Activated CD4-positive, alpha-beta T cell treated with anti-CD3 and anti-CD28 coated beads, Interleukin-2, Interleukin-6, amounts not matched to agents 100 ng/mL and 50 ng/mL, durations not matched to agents 16 hours and 8 hours (primary cell): ENCODE measurements around the gene HOMER2.
A peak's percentile ranks its signal among the peaks of the same experiment; 100 is the strongest.

Source experiments
- DNase-seq: peaks from one replicate; pipeline ENCODE4 v3.0.0-alpha.2; 2020

HOMER2 gene

DNA sequence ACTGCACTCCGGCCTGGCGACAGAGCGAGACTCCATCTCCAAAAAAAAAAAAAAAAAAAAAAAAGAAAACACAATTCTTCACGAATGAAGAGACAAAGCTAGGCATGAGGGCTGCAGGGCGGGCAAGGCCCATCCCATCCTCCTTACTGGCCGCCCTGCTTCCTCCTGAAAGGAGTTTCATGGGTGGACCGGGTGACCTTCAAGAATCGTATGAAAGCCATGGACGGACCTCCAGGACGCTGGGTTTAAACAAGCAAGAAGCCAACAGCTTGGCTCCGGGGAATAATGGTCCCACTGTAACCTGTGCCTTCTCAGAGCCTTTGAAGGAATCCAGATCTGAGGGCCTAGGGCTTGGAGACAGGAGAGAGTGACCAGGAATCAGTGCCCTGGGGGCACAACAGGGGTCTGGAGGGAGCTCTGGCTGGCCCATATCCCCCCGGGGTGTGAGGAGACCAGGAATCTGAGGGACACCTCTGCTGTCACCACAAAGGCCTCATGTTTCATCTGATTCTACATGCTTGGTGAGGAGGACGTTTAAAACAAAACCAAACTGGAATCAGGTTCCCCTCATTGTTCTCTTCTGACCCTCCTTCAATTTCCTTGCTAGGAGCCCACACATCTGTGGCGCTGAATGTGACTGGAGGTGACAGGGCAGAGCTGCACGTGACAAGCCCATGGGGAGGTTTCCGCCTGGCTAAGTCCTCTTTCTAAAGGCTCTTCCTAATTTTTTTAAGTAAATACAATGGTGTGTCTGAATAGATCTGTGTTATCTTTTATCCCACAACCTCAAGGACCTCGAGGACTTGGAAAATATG is 97.0 kb downstream of the HOMER2 start:
- no peak for DNase-seq

DNA sequence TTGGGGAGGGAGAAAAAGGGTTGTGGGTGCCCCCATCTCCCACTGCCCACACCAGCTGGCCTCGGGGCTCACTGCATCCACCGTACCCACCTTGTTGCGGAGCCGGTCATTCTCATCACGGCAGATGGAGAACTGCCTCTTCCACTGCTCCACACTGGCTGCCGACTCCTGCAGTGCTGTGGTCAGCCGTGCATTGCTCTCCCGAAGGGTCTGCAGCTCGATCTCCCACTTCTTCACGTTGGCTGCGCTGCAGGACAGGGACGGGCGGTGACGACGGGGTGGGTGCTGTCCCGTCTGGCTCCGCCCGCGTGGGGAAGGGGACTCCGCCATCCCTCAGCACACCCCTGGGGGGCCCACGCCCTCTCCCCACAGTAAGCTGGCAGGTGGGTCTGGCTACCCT is 98.0 kb downstream of the HOMER2 start:
- DNase-seq, result no peak

DNA sequence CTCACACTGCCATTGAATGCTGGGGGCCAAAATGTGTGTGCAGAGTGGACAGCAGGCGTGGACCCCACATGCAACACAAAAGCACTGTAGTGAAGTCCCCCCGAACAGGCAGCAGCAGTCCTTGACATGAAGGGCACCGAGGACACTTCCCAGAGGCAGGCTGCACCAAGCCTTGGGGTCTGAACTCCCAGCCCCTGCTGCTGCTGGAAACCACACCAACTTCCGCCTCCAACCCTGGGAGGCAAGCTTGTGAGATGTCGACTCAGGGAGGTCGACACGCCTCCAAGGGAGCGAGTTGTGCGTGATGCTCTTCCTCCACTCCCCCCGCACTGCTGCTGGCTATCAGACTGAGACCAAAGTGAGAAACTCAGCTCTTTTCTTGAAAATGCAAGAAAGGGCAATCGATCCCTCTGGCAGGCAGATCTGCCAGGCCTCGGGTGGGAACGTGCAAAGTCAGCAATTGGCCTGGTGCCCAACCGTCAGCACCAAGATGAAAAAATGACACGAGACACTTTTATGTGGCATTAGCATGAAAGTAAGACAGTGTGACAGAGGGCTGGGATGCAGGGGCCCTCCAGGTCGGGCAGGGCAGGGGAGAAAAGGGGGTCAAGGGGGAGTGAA is 99.5 kb downstream of the HOMER2 start:
- no peak for DNase-seq

DNA sequence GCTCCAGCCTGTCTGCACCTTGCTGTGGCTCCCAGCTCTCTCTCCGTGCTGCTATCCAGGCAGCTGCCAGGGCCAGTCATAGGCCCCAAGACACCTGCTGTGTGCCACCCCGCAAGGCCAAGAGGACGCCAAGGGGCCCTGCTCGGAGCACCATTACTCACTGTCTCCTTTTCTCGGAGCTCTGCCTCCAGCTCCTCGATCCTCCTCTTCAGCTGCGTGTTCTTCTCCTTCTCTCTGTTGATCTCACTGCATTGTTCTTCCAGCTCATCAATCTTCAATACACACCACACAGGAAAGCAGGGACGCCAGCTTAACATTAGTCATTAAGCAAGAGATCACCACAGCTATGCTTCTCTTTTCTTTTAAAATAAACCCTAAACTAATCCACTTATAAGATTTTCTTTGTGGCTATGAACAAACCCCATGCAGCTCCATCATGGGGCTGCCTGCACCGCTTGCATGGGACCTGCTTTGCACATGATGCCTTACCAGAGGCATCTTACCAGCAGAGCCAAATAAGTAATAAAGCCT is 100.5 kb downstream of the HOMER2 start:
- DNase-seq, result no peak

DNA sequence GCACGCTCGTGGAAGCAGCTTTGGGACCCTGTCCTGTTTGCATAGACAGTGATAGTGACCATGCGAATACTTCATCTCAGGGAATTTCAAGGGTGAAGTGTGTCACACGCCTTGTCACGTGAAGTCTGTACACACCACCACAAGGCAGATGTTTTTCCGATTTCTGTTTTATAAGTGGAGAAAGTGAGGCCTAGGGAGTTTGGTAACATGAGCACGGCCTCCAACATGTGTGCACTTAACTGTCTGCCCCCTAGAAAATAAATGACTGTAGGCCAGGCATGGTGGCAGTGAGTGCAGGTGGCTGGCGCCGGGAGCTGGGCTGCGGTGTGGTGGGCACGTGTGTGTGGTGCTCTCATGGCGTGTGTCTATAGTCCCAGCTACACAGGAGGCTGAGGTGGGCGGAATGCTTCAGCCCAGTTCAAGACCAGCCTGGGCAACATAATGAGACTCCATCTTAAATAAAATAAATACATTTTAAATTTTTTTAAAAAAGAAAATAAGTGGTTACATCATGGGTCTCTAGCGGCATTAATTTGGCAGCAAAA is 101.1 kb downstream of the HOMER2 start:
- DNase-seq, result no peak

DNA sequence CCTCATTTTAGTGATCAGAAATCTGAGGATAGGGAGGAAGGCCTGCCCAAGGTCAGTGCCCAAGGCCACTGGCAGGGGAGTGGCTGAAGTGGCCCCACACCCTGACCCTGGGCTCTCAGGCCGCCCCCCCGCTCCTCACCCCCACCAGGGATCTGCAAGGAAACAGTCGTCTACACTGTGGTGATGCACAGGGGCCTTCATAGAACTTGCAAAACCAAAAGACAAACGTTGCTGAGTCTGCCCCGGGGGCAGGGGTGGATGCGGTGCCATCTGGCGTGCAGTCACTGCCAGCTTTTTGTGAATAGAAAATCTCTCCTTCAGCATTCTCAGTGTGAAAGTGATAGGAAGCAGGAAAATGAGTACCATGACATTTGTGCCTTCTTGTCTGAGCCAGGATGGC is 101.8 kb downstream of the HOMER2 start:
- DNase-seq, result no peak

DNA sequence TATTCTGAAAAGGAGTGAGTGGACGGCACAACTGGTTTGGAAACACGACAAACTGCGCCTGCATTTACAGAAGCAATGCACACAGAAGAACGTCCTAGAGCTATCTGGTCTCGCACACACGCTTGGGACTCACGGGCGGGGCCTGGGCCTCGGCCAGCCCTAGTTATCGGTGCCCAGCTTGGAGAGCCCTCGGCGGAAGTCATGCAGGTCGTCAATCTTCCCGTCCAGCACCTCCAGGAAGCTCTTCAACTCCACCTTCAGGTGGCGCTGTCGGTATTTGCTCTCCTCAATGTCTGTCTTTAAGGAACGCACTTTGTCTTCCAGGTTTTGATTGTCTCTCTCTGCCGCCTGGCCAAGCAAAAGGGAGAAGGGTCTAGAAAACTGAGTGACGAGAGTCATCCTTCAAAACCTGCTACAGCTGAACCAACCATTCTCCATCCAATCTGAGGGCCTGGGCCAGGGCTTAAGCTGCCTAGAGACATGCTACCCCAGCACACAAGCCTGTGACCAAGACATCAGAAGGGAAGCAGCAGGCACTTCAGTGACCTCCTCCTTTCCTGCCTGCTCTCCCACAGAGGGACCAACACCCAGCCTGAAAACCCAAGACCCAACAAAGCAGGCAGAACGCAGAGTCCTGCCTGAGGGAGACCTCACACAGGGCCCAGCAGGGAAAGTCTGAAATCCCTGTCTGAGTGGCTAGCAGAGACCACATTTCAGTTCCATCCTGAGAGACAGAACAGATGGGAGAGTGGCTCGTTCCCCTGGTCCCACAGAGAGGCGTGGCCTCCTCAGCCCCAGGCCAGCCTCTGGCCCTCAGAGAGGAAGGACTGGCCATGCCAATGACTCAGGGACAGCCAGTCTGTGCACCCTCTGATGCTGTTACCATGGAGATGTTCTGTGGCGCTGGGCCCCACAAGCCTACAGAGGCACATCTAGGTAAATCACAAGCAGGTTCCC is 102.7 kb downstream of the HOMER2 start:
- peak; percentile 59 for DNase-seq

DNA sequence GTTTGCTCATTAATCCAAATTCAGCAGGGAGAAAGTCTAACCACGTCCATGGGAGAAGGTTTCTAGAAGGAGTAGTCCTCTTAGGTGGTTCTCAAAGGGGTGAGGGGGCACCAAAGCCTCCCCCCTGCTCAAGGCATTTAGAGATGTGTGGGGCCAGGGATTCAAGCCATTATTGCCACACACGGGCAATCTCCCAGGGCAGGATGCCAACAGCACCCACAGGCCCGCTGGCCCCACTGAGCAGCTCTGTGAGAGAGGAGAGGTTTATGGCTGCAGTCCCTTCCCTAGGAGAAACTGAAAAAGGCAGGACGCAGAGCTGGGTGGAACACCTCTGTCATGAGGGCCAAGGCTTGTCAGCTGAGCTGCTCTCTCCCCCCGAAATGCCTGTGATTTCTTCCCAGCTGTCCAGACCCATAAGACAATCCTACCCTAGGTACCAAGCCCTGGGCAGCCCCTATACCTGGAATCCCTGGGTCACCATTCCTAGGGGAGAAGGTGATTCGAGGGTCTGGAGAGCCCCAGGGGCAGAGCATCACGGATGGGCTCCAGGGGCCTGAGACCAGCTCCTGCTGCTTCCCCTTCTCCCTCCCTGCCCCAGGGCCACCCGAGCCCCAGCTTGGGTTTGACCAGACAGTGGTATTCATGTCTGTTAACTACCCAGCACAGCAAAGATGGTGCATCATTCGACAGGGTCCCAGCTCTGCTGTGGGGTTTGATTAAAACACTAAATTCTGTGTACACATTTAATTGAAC is 104.1 kb downstream of the HOMER2 start:
- DNase-seq, result no peak

DNA sequence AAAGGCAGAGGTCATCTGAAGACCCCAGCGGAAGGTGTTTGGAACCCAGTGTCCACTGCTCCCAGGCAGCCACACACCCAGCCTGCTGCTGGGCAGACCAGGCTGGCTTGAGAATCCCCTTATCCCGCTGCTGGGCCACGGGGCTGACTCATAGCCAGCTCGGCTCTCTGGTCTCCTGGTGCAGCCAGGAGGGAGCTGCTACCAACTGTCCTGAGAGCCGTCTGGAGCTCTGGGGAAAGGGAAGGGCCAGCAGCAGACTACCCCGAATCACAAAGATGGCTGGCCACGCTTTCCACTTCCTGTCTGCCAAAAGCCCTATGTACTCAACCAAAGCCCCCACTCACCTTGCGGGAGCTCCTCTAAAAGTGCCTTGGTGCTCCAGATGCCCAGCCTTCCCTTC is 104.8 kb downstream of the HOMER2 start:
- no peak for DNase-seq

DNA sequence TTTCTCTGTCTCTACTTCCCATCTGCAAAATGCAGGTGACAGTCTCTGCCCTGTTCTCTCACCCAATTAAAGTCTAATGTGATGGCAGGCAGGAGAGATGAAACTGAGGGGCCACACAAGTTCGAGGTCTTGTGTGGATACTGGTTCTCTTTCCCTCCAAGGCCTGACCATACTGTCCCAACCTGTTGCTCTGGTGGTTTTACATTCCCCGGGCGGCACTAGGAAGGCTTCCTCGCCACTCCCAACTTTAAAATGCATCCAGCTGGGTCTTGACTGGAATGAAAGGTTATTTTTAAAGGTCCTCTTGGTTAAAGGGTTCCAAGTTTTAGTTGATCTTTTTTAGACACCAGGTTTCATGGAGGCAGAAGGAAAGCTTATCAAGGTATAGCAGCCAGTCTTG is 105.9 kb downstream of the HOMER2 start:
- no peak for DNase-seq

DNA sequence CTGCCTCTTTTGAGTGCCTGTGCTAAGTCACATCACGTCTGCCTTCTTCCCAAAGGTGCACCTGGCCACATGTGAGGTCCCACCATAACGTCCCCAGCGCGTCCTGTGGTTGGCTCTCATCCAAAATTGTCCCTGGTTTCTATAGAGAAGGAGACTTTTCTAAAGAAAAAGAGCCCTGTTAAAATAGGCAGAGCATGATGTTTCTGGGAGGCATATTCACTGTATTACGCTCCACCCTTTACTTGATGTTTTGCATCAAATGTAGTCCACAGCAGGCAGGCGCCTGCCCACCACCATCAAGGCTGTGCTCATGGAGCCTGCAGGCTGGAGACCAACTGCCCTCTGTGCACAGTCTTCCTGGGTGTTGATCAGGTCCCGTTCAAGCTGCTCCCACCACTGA is 106.8 kb downstream of the HOMER2 start:
- DNase-seq, result no peak

DNA sequence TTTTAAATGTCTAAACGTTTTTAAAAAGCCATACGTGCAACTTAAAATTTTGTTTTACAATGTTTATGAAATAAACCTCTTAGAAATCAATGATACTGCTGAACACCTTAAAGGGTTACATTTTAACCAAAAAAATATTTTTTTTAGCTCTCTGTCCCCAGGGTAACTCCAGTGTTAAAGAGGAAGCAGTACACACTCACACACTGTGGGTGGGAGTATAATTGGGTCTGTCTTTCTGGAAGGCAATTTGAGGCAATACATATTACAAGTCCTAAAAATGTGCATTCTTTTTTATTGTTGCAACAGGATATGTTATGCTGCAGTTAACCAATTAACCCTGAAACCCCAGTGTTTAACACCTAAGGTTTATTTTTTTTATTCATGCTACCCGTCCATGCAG is 109.0 kb downstream of the HOMER2 start:
- no peak for DNase-seq

DNA sequence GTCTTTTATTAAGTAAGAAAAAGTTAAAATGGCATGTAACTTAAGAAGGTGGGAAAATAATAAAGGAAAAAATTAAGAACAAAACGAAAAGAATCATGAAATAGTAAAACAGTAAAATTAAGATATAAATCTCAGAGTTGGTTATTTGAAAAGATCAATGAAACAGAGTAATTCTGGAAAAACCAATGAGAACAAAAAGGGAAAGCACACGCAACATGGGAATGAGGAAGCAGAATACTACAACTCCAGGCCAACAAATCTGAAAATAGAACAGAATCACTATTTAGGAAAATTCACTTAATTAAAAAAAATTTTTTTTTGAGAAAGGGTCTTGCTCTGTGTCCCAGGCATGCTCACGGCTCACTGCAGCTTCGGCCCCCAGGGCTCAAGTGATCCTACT is 112.4 kb downstream of the HOMER2 start:
- DNase-seq, result no peak

DNA sequence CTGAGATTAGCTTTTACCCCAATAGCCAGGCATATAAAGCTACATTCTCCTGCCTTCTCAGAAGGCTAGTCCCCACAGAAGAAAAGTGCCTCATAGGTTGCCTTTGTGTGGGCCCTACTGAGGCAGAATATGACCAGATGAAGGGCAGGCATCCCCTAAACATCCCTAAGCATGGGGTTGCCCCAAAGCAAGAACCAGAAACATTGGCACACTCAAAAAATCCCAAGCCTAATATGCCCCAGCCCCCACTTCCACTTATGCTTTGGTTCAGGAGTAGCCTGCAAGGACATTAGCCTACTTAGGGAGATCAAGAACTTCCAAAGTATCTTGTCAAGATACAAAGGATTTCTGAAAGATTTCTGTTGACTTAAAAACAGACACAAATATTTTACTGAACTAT is 113.4 kb downstream of the HOMER2 start:
- no peak for DNase-seq

DNA sequence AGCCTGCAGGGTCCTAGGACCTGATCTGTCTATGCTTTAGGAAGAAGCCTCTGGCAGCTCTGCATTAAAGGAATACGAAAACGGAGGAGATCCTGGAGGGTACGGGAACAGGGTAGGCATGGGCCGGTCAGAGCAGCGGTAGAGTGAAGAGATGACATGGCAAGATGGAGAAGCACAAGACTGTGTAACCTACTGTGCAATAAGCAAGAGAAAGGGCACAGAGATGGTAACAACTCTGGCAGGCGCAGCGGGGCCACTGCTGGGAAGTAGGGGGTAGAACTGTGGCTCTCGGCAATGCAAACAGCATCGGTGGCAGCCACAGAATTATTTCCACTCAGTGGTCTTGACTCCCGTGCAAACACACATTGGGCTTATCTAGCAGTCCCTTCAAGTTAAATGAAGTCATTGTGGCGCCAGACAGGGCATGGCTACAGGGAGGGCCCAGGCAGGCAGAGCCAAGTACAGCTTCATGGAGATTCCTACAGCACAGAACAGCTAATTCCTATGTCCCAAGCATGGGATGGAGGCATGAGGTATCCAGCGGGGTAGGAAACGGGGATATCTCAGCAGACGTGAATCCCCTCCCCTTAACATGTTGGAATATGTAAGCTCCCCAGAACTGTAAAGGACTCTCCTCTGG is 114.3 kb downstream of the HOMER2 start:
- no peak for DNase-seq

DNA sequence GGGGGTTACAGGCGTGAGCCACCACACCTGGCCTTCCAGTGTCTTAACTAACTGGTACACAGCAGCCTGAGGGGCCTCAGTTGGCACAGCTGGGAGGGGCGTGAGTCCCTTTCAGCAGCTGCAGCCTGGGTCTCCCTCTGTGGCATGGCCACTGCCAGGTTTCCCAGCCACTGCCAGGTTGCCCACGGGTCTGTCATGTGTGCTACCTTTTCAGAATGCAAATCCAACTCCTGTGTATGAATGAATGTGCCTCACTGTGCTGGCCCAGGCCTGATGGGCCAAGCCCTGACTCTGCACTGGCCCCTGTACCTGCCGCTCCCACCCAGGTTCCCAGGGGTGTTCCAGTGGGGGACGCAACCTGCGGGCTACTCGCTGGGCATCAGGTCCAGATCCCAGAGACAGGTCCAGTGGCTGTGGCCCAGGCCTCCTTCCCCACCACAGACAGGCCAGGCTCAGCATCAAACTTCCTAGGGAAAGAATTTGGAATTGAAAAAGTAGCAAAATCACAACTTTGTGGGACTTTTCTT is 117.1 kb downstream of the HOMER2 start:
- no peak for DNase-seq

DNA sequence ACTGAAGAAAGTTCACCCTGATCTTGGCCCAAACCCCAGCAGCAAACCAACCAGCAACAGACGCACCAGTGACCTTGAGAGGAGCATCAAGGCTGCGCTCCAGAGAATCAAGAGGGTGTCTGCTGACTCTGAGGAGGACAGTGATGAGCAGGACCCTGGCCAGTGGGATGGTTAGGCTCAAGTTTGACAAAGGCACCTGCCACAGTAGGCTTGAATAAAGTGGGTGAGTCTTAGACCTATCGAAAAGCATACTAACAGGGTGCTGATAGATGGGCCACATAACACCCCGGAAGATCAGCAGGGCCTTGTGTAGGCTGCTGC is 119.2 kb downstream of the HOMER2 start:
- DNase-seq, result no peak

DNA sequence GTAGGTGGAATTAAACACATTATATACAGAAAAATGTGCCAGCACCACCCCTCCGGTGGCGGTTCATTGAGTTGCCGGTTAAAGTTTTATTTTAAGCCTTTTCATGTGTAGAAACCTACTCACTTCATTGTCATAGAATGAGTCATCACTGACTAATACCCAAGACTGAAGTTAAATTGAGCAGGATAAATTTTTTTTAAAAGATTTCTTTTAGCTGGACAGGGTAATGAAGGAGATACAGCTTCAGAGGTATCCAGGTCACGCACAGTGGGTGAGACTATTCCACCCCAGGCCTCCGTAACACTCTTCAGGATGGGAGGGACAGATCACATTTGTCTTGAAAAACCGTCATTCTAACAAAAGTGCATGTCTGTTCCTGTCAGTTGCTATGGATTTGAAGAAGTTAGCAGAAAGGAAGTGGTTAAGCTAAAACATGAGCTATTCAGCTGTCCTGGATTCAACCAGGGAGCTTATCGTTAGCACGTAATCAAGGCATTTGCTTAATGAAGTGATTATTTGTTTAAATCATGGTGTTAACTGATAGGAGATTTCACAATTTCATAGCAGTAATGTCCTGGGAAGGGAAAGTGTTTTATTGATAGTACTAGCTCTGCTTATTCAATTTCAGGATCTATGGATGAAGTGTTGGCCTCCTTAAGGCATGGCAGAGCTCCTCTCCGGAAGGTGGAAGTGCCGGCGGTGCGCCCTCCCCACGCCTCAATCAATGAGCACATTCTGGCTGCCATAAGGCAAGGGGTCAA is 119.7 kb downstream of the HOMER2 start:
- DNase-seq, result peak; percentile 82

DNA sequence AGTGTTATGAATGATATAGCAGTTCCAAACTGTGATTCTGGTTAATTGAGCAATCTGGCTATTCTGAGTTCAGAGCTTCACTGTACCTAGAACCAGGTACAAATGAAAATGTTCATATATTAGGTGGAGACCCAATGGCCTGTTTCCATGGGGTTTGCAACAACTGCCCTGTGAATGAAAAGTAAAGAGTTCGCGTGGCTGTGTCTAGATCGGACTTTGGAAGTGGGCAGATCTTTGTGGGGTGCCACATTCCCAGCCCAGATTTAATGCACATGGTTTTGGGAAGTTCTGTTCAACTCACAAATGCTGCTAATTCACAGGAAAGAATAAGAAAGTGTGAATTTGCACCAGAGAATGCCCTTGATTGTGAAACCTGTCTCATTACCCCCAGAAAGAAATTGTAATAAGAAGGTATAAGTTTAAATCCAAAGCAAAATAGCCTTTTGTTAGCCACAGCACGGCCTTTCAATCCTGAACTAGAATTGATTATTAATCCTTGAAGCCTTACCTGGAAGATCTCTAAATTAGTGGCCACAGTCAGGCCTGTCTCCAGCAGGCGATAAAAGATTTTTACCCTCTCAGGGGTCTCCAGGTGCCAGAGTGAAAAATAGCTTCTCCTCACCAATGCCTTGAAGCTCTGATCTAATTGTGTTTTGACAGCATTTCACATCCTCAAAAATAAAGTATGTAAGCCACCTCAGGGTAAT is 120.5 kb downstream of the HOMER2 start:
- no peak for DNase-seq
